Measurements from ENCODE around the gene SH3BGRL2. TPM values are rescaled to one million over a fixed set of nuclear protein-coding genes. Genes with fewer than 3 reads are reported as not detected.

The SH3BGRL2 gene
- total RNA-seq, 4 donors from 2014 or later: 25.5 to 65.3 (median 48.8) TPM

GRCh38 chr6:79604583-79605037, 26.5 kb upstream of the SH3BGRL2 start:
- Histone ChIP-seq H3K4me1 (no peaks in the 10 kb centered on the region), H3K27me3 (no peaks in the 10 kb centered on the region), H3K9me3 (no peaks in the 10 kb centered on the region), H3K27ac (no peak overlapping the region), H3K36me3 (no peaks in the 10 kb centered on the region), H3K4me3 (no peak overlapping the region)
- DNase-seq (ENCODE audit: low spot score in 2 of 2): no peak
- 92 to 97% methylated on average over 4 of the region's 4 CpGs for WGBS, 2 donors
- TF ChIP-seq POLR2A (IDR thresholded peaks at IDR 0.05) (no peak), CTCF (IDR thresholded peaks at IDR 0.05) (no peak), EP300 (IDR thresholded peaks at IDR 0.05) (no peak)

GRCh38 chr6:79605061-79605460, 26.1 kb upstream of the SH3BGRL2 start:
- WGBS, 2 donors: 94 to 98% methylated on average over 3 of the region's 3 CpGs
- no peak overlapping the region for H3K4me3 ChIP-seq
- H3K27ac ChIP-seq: no peak overlapping the region
- no peaks in the 10 kb centered on the region for H3K4me1 ChIP-seq
- no peak for DNase-seq (ENCODE audit: low spot score in 2 of 2)
- TF ChIP-seq EP300 (IDR thresholded peaks at IDR 0.05) (no peak), POLR2A (IDR thresholded peaks at IDR 0.05) (no peak), CTCF (IDR thresholded peaks at IDR 0.05) (no peak)
- no peaks in the 10 kb centered on the region for H3K9me3 ChIP-seq
- H3K36me3 ChIP-seq: no peaks in the 10 kb centered on the region
- H3K27me3 ChIP-seq: no peaks in the 10 kb centered on the region

DNA sequence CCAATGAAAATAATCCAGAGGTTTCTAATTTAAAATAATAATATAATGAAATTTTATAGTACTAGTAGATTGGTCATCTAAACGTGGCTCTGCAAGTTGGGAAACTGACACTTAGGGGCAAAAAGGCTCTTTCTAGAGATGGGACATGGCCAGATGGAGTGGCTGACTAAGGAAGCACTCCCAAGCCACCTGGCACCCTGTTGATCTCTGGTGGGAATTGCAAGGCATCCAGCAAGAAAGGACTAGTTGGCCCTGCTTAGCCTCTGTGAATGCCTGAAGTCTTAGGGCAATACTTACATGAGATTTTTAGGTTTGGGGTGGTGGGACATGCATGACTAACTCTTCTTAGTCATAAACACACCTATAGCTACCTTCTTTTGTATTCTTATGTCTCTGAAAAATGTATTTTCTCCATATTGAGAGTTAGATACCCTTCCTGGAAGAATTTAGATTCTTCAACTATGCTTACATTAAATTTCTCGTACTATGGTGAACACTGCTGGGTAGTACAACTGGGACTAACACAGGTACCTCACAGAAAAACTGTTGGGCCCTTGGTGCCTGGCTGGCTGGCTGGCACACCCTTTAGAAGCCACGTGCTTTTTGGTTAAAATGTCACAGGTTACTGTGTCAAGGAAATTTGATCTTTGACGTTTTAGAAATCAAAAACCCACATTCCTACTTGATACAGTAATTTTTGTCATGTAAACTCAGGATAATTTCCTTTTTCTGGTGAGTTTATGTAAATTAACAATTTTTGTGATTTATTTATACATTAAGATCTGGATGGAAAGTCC, 25.0 kb upstream of the SH3BGRL2 start:
- no peaks in the 10 kb centered on the region for H3K36me3 ChIP-seq
- no peaks in the 10 kb centered on the region for H3K27me3 ChIP-seq
- 63 to 67% methylated on average over 4 of the region's 4 CpGs for WGBS, 2 donors
- TF ChIP-seq EP300 (IDR thresholded peaks at IDR 0.05): no peak
- no peak for TF ChIP-seq CTCF (IDR thresholded peaks at IDR 0.05)
- no peak for TF ChIP-seq POLR2A (IDR thresholded peaks at IDR 0.05)
- no peak overlapping the region for H3K27ac ChIP-seq
- H3K4me3 ChIP-seq: no peak overlapping the region
- no peaks in the 10 kb centered on the region for H3K4me1 ChIP-seq
- no peaks in the 10 kb centered on the region for H3K9me3 ChIP-seq
- DNase-seq (ENCODE audit: low spot score in 2 of 2): no peak

DNA sequence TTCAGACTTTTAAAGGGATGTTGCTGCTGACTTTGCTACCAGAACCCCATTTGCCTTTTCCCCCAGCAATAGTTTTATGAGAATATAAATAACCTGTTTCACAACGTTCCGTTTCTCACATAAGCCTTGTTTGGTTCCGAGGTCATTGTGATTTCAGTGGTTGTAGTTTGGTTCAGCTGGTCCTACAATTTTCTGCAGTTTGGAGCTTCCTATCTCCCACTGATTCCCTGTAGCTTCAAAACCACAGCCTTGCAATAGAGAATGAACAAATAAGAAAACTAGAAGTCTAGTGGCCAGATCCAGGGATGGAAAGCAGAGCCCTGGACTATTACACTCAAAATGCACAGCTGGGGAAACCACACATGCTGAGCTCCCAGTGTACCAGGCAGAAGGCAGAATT, 24.1 kb upstream of the SH3BGRL2 start:
- no peaks in the 10 kb centered on the region for H3K36me3 ChIP-seq
- no peaks in the 10 kb centered on the region for H3K27me3 ChIP-seq
- no peaks in the 10 kb centered on the region for H3K9me3 ChIP-seq
- no peak overlapping the region for H3K4me3 ChIP-seq
- WGBS, 2 donors: 45 to 58% methylated on average over 3 of the region's 3 CpGs
- H3K4me1 ChIP-seq: no peaks in the 10 kb centered on the region
- DNase-seq (ENCODE audit: low spot score in 2 of 2): no peak
- H3K27ac ChIP-seq: no peak overlapping the region
- no peak for TF ChIP-seq EP300 (IDR thresholded peaks at IDR 0.05)
- no peak for TF ChIP-seq CTCF (IDR thresholded peaks at IDR 0.05)
- no peak for TF ChIP-seq POLR2A (IDR thresholded peaks at IDR 0.05)

- H3K4me3 ChIP-seq: no peak overlapping the region
- no peak for DNase-seq (ENCODE audit: low spot score in 2 of 2)
- H3K27ac ChIP-seq: no peak overlapping the region
- no peaks in the 10 kb centered on the region for H3K9me3 ChIP-seq
- H3K4me1 ChIP-seq: no peaks in the 10 kb centered on the region
- whole genome bisulfite sequencing, 2 donors: 65 to 79% methylated on average over 3 of the region's 3 CpGs
- no peaks in the 10 kb centered on the region for H3K27me3 ChIP-seq
- no peaks in the 10 kb centered on the region for H3K36me3 ChIP-seq
- TF ChIP-seq POLR2A (IDR thresholded peaks at IDR 0.05) (no peak), EP300 (IDR thresholded peaks at IDR 0.05) (no peak), CTCF (IDR thresholded peaks at IDR 0.05) (no peak)
Observed at GRCh38 chr6:79608334-79609224, 22.6 kb upstream of the SH3BGRL2 start.
